H9 (cell line): ENCODE measurements around the gene PRR12. TPM values are rescaled to one million over a fixed set of nuclear protein-coding genes. Genes with fewer than 3 reads are reported as not detected.
A peak's percentile ranks its signal among the peaks of the same experiment; 100 is the strongest.

ENCODE experiments used
- DNase-seq: peaks from one replicate; pipeline ENCODE4 v3.0.0-alpha.2; 2017
- H2AFZ ChIP-seq: one replicate; pipeline ENCODE4 v1.6.1; 2013; ENCODE audit warnings: mild to moderate bottlenecking, low read length, control low read depth, moderate library complexity
- H2AK5ac ChIP-seq: 2 replicates; pipeline ENCODE4 v1.6.1; 2013; ENCODE audit warnings: low read length, control low read depth, mixed read lengths; ENCODE audit not compliant: insufficient read length
- H2BK120ac ChIP-seq: one replicate; pipeline ENCODE4 v1.6.1; 2013; ENCODE audit warnings: low read depth, mild to moderate bottlenecking, low read length, control low read depth, inconsistent platforms; ENCODE audit not compliant: poor library complexity, severe bottlenecking
- H2BK12ac ChIP-seq: 2 replicates; pipeline ENCODE4 v1.6.1; 2013; ENCODE audit warnings: low read length, control low read depth, mixed read lengths, low read depth; ENCODE audit not compliant: insufficient read length
- H2BK15ac ChIP-seq: 2 replicates; pipeline ENCODE4 v1.6.1; 2013; ENCODE audit warnings: low read depth, low read length, control low read depth
- H2BK20ac ChIP-seq: one replicate; pipeline ENCODE4 v1.6.1; 2013; ENCODE audit warnings: low read depth, mild to moderate bottlenecking, low read length, control low read depth, inconsistent platforms; ENCODE audit not compliant: poor library complexity, severe bottlenecking
- H2BK5ac ChIP-seq: 2 replicates; pipeline ENCODE4 v1.6.1; 2013; ENCODE audit warnings: low read length, control low read depth, mixed read lengths; ENCODE audit not compliant: insufficient read length
- H3K14ac ChIP-seq: 2 replicates; pipeline ENCODE4 v1.6.1; 2013; ENCODE audit warnings: low read length, control low read depth; ENCODE audit not compliant: insufficient read depth
- H3K18ac ChIP-seq: 2 replicates; pipeline ENCODE4 v1.6.1; 2013; ENCODE audit warnings: low read depth, mild to moderate bottlenecking, mixed read lengths, low read length, control low read depth; ENCODE audit not compliant: insufficient read length
- H3K23ac ChIP-seq: 2 replicates; pipeline ENCODE4 v1.6.1; 2013; ENCODE audit warnings: low read length, control low read depth, mixed read lengths, low read depth; ENCODE audit not compliant: insufficient read length
- H3K23me2 ChIP-seq: 2 replicates; pipeline ENCODE4 v1.6.1; 2013; ENCODE audit warnings: low read depth, mild to moderate bottlenecking, mixed read lengths, low read length, control low read depth; ENCODE audit not compliant: insufficient read length, poor library complexity, severe bottlenecking
- H3K27ac ChIP-seq: 2 replicates; pipeline ENCODE4 v1.5.1; 2013; ENCODE audit warnings: low read length, control low read depth, mixed read lengths, low read depth; ENCODE audit not compliant: insufficient read length
- H3K27me3 ChIP-seq: 2 replicates; pipeline ENCODE4 v1.6.1; 2013; ENCODE audit warnings: low read length, control low read depth, inconsistent platforms; ENCODE audit not compliant: insufficient read depth
- H3K4ac ChIP-seq: 2 replicates; pipeline ENCODE4 v1.6.1; 2013; ENCODE audit warnings: low read depth, mild to moderate bottlenecking, control low read depth, inconsistent platforms, low read length, moderate library complexity
- H3K4me1 ChIP-seq: 2 replicates; pipeline ENCODE4 v1.6.1; 2013; ENCODE audit warnings: low read length, control low read depth, inconsistent platforms; ENCODE audit not compliant: insufficient read depth
- H3K4me2 ChIP-seq: 2 replicates; pipeline ENCODE4 v1.6.1; 2013; ENCODE audit warnings: low read length, control low read depth, mixed read lengths; ENCODE audit not compliant: insufficient read length, insufficient read depth
- H3K56ac ChIP-seq: 2 replicates; pipeline ENCODE4 v1.6.1; 2013; ENCODE audit warnings: low read depth, mild to moderate bottlenecking, mixed read lengths, low read length, control low read depth; ENCODE audit not compliant: insufficient read length
- H3K79me1 ChIP-seq: 2 replicates; pipeline ENCODE4 v1.6.1; 2013; ENCODE audit warnings: low read depth, mild to moderate bottlenecking, moderate library complexity, low read length, control low read depth, inconsistent platforms; ENCODE audit not compliant: insufficient read depth, poor library complexity, severe bottlenecking
- H3K79me2 ChIP-seq: 2 replicates; pipeline ENCODE4 v1.6.1; 2013; ENCODE audit warnings: low read length, control low read depth, inconsistent platforms; ENCODE audit not compliant: insufficient read depth
- H3K9ac ChIP-seq: 2 replicates; pipeline ENCODE4 v1.6.1; 2013; ENCODE audit warnings: low read length, control low read depth, mixed read lengths; ENCODE audit not compliant: insufficient read length; ENCODE audit errors: extremely low read depth
- H3K9me3 ChIP-seq: one replicate; pipeline ENCODE4 v1.6.1; 2013; ENCODE audit warnings: low read depth, low read length, inconsistent platforms; ENCODE audit not compliant: control insufficient read depth
- H3T11ph ChIP-seq: one replicate; pipeline ENCODE4 v1.6.1; 2013; ENCODE audit warnings: mild to moderate bottlenecking, low read length, control low read depth, inconsistent platforms
- H4K20me1 ChIP-seq: one replicate; pipeline ENCODE4 v1.6.1; 2013; ENCODE audit not compliant: control insufficient read depth, insufficient read length, insufficient read depth
- H4K5ac ChIP-seq: 2 replicates; pipeline ENCODE4 v1.6.1; 2013; ENCODE audit warnings: low read depth, mild to moderate bottlenecking, mixed read lengths, low read length, control low read depth; ENCODE audit not compliant: insufficient read length
- H4K8ac ChIP-seq: replicated peaks from 2 replicates; pipeline ENCODE4 v1.6.1; 2013; ENCODE audit warnings: low read length, control low read depth, mixed read lengths, low read depth; ENCODE audit not compliant: insufficient read length
- H4K91ac ChIP-seq: 2 replicates; pipeline ENCODE4 v1.6.1; 2013; ENCODE audit warnings: low read depth, mild to moderate bottlenecking, moderate library complexity, mixed read lengths, low read length, control low read depth; ENCODE audit not compliant: insufficient read length
- H3K27ac Mint-ChIP-seq, 3 experiments: 2 replicates in 2 of 3; 3 replicates in 1 of 3; pipeline ENCODE4 v1.8.0; 2020 to 2021; ENCODE audit warnings: mixed read lengths in 3 of 3, mild to moderate bottlenecking in 1 of 3, moderate library complexity in 1 of 3
- H3K27me3 Mint-ChIP-seq: 2 replicates; pipeline ENCODE4 v1.8.0; 2021; ENCODE audit warnings: low read depth, mild to moderate bottlenecking, moderate library complexity, mixed read lengths
- H3K36me3 Mint-ChIP-seq, 3 experiments: 2 replicates in 2 of 3; 3 replicates in 1 of 3; pipeline ENCODE4 v1.8.0; 2020 to 2021; ENCODE audit warnings: low read depth in 3 of 3, mixed read lengths in 3 of 3; ENCODE audit not compliant: insufficient read depth in 1 of 3
- H3K4me1 Mint-ChIP-seq, 2 experiments: 2 replicates each; pipeline ENCODE4 v1.8.0; 2020; ENCODE audit warnings: mixed read lengths in 2 of 2
- H3K4me3 Mint-ChIP-seq, 2 experiments: 2 replicates in 1 of 2; 3 replicates in 1 of 2; pipeline ENCODE4 v1.8.0; 2020 to 2021; ENCODE audit warnings: mild to moderate bottlenecking in 2 of 2, mixed read lengths in 2 of 2, moderate library complexity in 1 of 2
- H3K9me3 Mint-ChIP-seq, 2 experiments: 2 replicates in 1 of 2; 3 replicates in 1 of 2; pipeline ENCODE4 v1.8.0; 2020; ENCODE audit warnings: mild to moderate bottlenecking in 2 of 2, mixed read lengths in 2 of 2, moderate library complexity in 1 of 2
- WGBS: extraction: QIAGEN DNeasy Blood & Tissue Kit; methylation state at CpG from one replicate; pipeline ENCODE4 v1.1.7; 2013; ENCODE audit warnings: missing lambda C conversion rate, low lambda C conversion rate, mixed read lengths; ENCODE audit not compliant: insufficient read length; ENCODE audit errors: extremely low coverage; 5-methylcytosine and 5-hydroxymethylcytosine counted together
- total RNA-seq: library from RNA; stranded (reverse); gene quantifications from 2 replicates; pipeline ENCODE4 v1.2.1, GENCODE V29; 2021
- TF ChIP-seq, protein P1 (sequence below): fragments of 200-600 bp; sonication (generic); conservative IDR thresholded peaks from 3 replicates; pipeline ENCODE4 v1.8.0; 2021; ENCODE audit warnings: antibody characterized with exemption, mild to moderate bottlenecking

Gene PRR12
- total RNA-seq, 1 experiment from 2014 or later: 65.9 TPM

DNA sequence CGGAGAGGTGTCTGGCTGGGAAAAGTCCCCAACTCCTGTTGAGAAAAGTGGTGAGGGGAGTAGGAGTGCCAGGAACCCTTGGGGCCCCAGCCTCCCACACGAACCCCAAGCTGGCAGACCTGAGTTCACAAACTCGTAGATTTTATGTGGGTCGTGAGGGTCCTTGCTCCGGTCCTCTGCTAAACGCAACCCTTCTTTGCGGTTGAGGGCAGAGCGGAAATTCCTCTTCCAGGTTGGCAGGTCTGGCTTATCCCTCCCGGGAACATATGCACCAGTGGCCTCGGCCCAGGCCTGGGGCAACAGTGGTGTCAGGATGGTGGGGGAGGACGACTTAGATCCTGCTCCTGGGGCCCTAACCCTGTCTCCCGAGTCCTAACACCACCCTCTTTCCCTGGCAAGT, 72.2 kb downstream of the PRR12 start:
- H3K36me3 Mint-ChIP-seq: peaks cover 39 to 65% (median 61%) of the 10 kb centered on the region in 3 experiments
- Histone ChIP-seq H3K14ac (no peak overlapping the region), H3K4me2 (no peak overlapping the region), H2AFZ (no peak overlapping the region), H2AK5ac (no peak overlapping the region), H2BK120ac (no peak overlapping the region), H3K79me1 (peaks cover 11% of the 10 kb centered on the region), H3K27ac (no peak overlapping the region), H3K23ac (no peak overlapping the region), H2BK15ac (no peak overlapping the region), H3K23me2 (peaks cover 18% of the 10 kb centered on the region), H4K8ac (no peak overlapping the region), H4K20me1 (no peaks in the 10 kb centered on the region), H3K56ac (no peak overlapping the region), H3K9ac (no peak overlapping the region), H2BK12ac (no peak overlapping the region), H3K4me1 (no peaks in the 10 kb centered on the region), H4K91ac (no peak overlapping the region), H3K9me3 (no peaks in the 10 kb centered on the region), H4K5ac (no peak overlapping the region), H3T11ph (no peak overlapping the region), H3K27me3 (no peaks in the 10 kb centered on the region), H3K79me2 (peaks cover 5% of the 10 kb centered on the region; the same call in 1 of the 2 replicates), H2BK20ac (no peak overlapping the region), H3K4ac (no peak overlapping the region), H3K18ac (no peak overlapping the region), H2BK5ac (no peak overlapping the region)
- H3K27ac Mint-ChIP-seq: no peak overlapping the region; a peak in 2 of 7 replicates
- H3K4me1 Mint-ChIP-seq: peaks cover 12 to 34% of the 10 kb centered on the region in 2 experiments
- TF ChIP-seq, protein P1, sequence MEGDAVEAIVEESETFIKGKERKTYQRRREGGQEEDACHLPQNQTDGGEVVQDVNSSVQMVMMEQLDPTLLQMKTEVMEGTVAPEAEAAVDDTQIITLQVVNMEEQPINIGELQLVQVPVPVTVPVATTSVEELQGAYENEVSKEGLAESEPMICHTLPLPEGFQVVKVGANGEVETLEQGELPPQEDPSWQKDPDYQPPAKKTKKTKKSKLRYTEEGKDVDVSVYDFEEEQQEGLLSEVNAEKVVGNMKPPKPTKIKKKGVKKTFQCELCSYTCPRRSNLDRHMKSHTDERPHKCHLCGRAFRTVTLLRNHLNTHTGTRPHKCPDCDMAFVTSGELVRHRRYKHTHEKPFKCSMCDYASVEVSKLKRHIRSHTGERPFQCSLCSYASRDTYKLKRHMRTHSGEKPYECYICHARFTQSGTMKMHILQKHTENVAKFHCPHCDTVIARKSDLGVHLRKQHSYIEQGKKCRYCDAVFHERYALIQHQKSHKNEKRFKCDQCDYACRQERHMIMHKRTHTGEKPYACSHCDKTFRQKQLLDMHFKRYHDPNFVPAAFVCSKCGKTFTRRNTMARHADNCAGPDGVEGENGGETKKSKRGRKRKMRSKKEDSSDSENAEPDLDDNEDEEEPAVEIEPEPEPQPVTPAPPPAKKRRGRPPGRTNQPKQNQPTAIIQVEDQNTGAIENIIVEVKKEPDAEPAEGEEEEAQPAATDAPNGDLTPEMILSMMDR: no peak
- no CpG with 5 or more reads among the region's 12 CpGs for WGBS
- peak overlapping the region; percentile 34 to 99; a peak in 3 of 5 replicates for H3K4me3 Mint-ChIP-seq
- peaks cover 7 to 8% of the 10 kb centered on the region in 2 experiments for H3K9me3 Mint-ChIP-seq
- DNase-seq: no peak
- H3K27me3 Mint-ChIP-seq: peaks cover 3% of the 10 kb centered on the region
